ENCODE results near the gene TMEM91. TPM values are rescaled to one million over a fixed set of nuclear protein-coding genes. Genes with fewer than 3 reads are reported as not detected.

Gene TMEM91
- total RNA-seq, 2 experiments from 2014 or later: 10.7 to 12.7 TPM

DNA sequence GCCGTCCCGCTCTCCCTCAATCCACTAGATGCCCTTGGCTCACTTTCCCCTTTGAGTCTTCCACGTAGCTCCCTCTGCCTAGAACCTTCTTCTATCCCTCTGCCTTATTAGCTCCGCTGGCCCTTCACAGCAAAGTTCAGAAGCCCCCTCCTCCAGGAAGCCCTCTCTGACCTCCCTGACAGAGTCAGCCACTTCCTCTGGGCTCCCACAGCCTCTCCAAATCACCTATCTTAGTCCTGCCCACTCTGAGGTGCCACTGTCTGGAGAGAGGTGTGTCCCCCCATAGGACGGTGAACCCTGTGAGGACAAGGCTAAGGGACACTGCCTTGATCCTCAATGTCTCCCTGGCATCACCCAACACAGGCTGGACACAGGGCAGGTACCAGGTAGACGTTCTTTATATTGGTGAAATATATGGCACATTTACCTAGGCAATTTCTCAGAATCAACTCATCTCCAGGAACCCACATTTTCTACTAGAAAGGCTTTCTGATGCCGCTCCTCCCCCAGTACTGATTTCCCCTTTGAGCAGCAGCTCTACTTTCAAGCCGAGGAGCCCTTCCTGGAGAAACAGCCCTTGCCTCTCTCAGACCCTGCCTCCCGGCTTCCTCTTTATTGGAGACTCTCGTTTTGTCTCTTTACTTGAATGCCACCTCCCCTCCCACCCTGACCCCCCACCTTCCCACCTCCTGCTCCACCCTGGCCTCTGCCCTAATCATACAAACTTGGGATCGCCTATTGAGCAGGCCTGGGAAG, 19.2 kb upstream of the TMEM91 start:
- TF ChIP-seq, protein P1, sequence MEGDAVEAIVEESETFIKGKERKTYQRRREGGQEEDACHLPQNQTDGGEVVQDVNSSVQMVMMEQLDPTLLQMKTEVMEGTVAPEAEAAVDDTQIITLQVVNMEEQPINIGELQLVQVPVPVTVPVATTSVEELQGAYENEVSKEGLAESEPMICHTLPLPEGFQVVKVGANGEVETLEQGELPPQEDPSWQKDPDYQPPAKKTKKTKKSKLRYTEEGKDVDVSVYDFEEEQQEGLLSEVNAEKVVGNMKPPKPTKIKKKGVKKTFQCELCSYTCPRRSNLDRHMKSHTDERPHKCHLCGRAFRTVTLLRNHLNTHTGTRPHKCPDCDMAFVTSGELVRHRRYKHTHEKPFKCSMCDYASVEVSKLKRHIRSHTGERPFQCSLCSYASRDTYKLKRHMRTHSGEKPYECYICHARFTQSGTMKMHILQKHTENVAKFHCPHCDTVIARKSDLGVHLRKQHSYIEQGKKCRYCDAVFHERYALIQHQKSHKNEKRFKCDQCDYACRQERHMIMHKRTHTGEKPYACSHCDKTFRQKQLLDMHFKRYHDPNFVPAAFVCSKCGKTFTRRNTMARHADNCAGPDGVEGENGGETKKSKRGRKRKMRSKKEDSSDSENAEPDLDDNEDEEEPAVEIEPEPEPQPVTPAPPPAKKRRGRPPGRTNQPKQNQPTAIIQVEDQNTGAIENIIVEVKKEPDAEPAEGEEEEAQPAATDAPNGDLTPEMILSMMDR (conservative IDR thresholded peaks at IDR 0.05; ENCODE audit: low read length): no peak
- TF ChIP-seq EZH2phosphoT487 (IDR thresholded peaks at IDR 0.05; ENCODE audit: borderline replicate concordance, low read depth, low read length): no peak
- Histone ChIP-seq H2AFZ (ENCODE audit: low read length) (no peak overlapping the region), H3K9me2 (ENCODE audit: insufficient read depth, low read length) (no peaks in the 10 kb centered on the region), H3K4me2 (ENCODE audit: low read length) (no peak overlapping the region), H3K79me2 (ENCODE audit: insufficient read depth, low read depth, low read length) (peaks cover 14% of the 10 kb centered on the region; the same call in 1 of the 2 replicates), H4K20me1 (ENCODE audit: insufficient read depth, low read length) (no peaks in the 10 kb centered on the region; the same call in 1 of the 2 replicates), H3K4me1 (ENCODE audit: insufficient read depth, low read length, poor library complexity, severe bottlenecking) (peaks cover 6% of the 10 kb centered on the region), H3K9me3 (ENCODE audit: low read length) (no peaks in the 10 kb centered on the region), H3K4me3 (ENCODE audit: low read depth, low read length, poor library complexity, severe bottlenecking) (no peak overlapping the region), H3K27ac (ENCODE audit: low read depth, low read length, poor library complexity, severe bottlenecking) (no peak overlapping the region), H3K36me3 (ENCODE audit: insufficient read depth, low read length) (no peaks in the 10 kb centered on the region)
- ChIA-PET CTCF (ENCODE audit: unreplicated experiment) (no interaction called here), POLR2A (interaction anchor here (0.5 to 0.6 kb wide), 2 partner anchors 94 to 97 kb away, joined by 3 to 4 read pairs; no protein-coding TSS in a partner anchor)
- no TSS peak for BruUV-seq (replicated peaks)
- DNase-seq (ENCODE audit: low spot score): no peak
- intact Hi-C loops (cut with micrococcal nuclease; ENCODE audit: unreplicated experiment): no loop called here

- H3K79me2 ChIP-seq (ENCODE audit: insufficient read depth, low read depth, low read length): peaks cover 9% of the 10 kb centered on the region; the same call in 1 of the 2 replicates
- no peaks in the 10 kb centered on the region for H3K9me2 ChIP-seq (ENCODE audit: insufficient read depth, low read length)
- no peak for TF ChIP-seq EZH2phosphoT487 (IDR thresholded peaks at IDR 0.05; ENCODE audit: borderline replicate concordance, low read depth, low read length)
- TF ChIP-seq, protein P1 (conservative IDR thresholded peaks at IDR 0.05; ENCODE audit: low read length): no peak
- H3K4me3 ChIP-seq (ENCODE audit: low read depth, low read length, poor library complexity, severe bottlenecking): no peak overlapping the region
- BruUV-seq (replicated peaks): no TSS peak
- POLR2A ChIA-PET: interaction anchor here (0.5 kb wide), 1 partner anchor 97 kb away, joined by 4 read pairs; no protein-coding TSS in a partner anchor
- no peaks in the 10 kb centered on the region for H3K9me3 ChIP-seq (ENCODE audit: low read length)
- H2AFZ ChIP-seq (ENCODE audit: low read length): no peak overlapping the region
- no peak for DNase-seq (ENCODE audit: low spot score)
- no peaks in the 10 kb centered on the region; the same call in 1 of the 2 replicates for H4K20me1 ChIP-seq (ENCODE audit: insufficient read depth, low read length)
- no peak overlapping the region for H3K4me2 ChIP-seq (ENCODE audit: low read length)
- no peak overlapping the region for H3K27ac ChIP-seq (ENCODE audit: low read depth, low read length, poor library complexity, severe bottlenecking)
- H3K4me1 ChIP-seq (ENCODE audit: insufficient read depth, low read length, poor library complexity, severe bottlenecking): peaks cover 6% of the 10 kb centered on the region
- intact Hi-C loops (cut with micrococcal nuclease; ENCODE audit: unreplicated experiment): no loop called here
- CTCF ChIA-PET (ENCODE audit: unreplicated experiment): no interaction called here
- no peaks in the 10 kb centered on the region for H3K36me3 ChIP-seq (ENCODE audit: insufficient read depth, low read length)
Observed at GRCh38 chr19:41357746-41358145, 18.6 kb upstream of the TMEM91 start.

GRCh38 chr19:41359741-41360140, 16.6 kb upstream of the TMEM91 start:
- DNase-seq (ENCODE audit: low spot score): no peak
- no peaks in the 10 kb centered on the region; the same call in 1 of the 2 replicates for H4K20me1 ChIP-seq (ENCODE audit: insufficient read depth, low read length)
- ChIA-PET POLR2A (no interaction called here), CTCF (ENCODE audit: unreplicated experiment) (no interaction called here)
- H3K4me2 ChIP-seq (ENCODE audit: low read length): no peak overlapping the region
- H3K9me3 ChIP-seq (ENCODE audit: low read length): no peaks in the 10 kb centered on the region
- H3K79me2 ChIP-seq (ENCODE audit: insufficient read depth, low read depth, low read length): peaks cover 5% of the 10 kb centered on the region; the same call in 1 of the 2 replicates
- H3K9me2 ChIP-seq (ENCODE audit: insufficient read depth, low read length): no peaks in the 10 kb centered on the region
- H3K27ac ChIP-seq (ENCODE audit: low read depth, low read length, poor library complexity, severe bottlenecking): no peak overlapping the region
- no peak overlapping the region for H2AFZ ChIP-seq (ENCODE audit: low read length)
- TF ChIP-seq, protein P1 (conservative IDR thresholded peaks at IDR 0.05; ENCODE audit: low read length): no peak
- no peak for TF ChIP-seq EZH2phosphoT487 (IDR thresholded peaks at IDR 0.05; ENCODE audit: borderline replicate concordance, low read depth, low read length)
- no peak overlapping the region for H3K4me3 ChIP-seq (ENCODE audit: low read depth, low read length, poor library complexity, severe bottlenecking)
- intact Hi-C loops (cut with micrococcal nuclease; ENCODE audit: unreplicated experiment): no loop called here
- no TSS peak for BruUV-seq (replicated peaks)
- H3K36me3 ChIP-seq (ENCODE audit: insufficient read depth, low read length): no peaks in the 10 kb centered on the region
- H3K4me1 ChIP-seq (ENCODE audit: insufficient read depth, low read length, poor library complexity, severe bottlenecking): peaks cover 6% of the 10 kb centered on the region
